A673 (cell line): ENCODE measurements around the gene PCBD1. TPM values are rescaled to one million over a fixed set of nuclear protein-coding genes. Genes with fewer than 3 reads are reported as not detected.

Source experiments
- BruUV-seq: library from RNA; stranded (reverse); fragments of 400-500 nt; replicated peaks from 2 replicates; lab custom pipeline; 2021; lab: Mats Ljungman, UMichigan
- CTCF ChIA-PET: fragments of 300-600 bp; sonication (Branson Sonifier 250); formaldehyde crosslinking; loops from one replicate; lab custom pipeline; 2022; ENCODE audit warnings: antibody characterized with exemption; lab: Charles Lee
- POLR2A ChIA-PET: fragments of 300-600 bp; sonication (Branson Sonifier 250); formaldehyde crosslinking; loops from one replicate; lab custom pipeline; 2022; ENCODE audit warnings: antibody characterized with exemption; ENCODE audit not compliant: low non-redundant PET; lab: Charles Lee
- DNase-seq: peaks from one replicate; pipeline ENCODE4 v3.0.0-alpha.2; 2015; ENCODE audit warnings: low spot score
- H3K27ac ChIP-seq: fragments of 200-600 bp; sonication (generic); 2 replicates; pipeline ENCODE4 v1.5.1; 2016; ENCODE audit warnings: mixed run types, low read depth, mild to moderate bottlenecking, mixed read lengths, antibody characterized with exemption, low read length; ENCODE audit not compliant: poor library complexity, severe bottlenecking
- H3K27me3 ChIP-seq: fragments of 200-600 bp; sonication (generic); replicated peaks from 2 replicates; pipeline ENCODE4 v1.6.1; 2017; ENCODE audit warnings: mixed run types, low read depth, mild to moderate bottlenecking, mixed read lengths, antibody characterized with exemption, low read length; ENCODE audit not compliant: insufficient read depth, poor library complexity
- H3K36me3 ChIP-seq: fragments of 200-600 bp; sonication (generic); 2 replicates; pipeline ENCODE4 v1.6.1; 2016; ENCODE audit warnings: mixed run types, mild to moderate bottlenecking, mixed read lengths, antibody characterized with exemption, low read length; ENCODE audit not compliant: insufficient read depth, poor library complexity, severe bottlenecking
- H3K4me1 ChIP-seq: fragments of 200-600 bp; sonication (generic); 2 replicates; pipeline ENCODE4 v1.6.1; 2017; ENCODE audit warnings: mixed run types, mild to moderate bottlenecking, mixed read lengths, antibody characterized with exemption, low read length; ENCODE audit not compliant: insufficient read depth, poor library complexity, severe bottlenecking
- H3K4me3 ChIP-seq: fragments of 200-600 bp; sonication (generic); 2 replicates; pipeline ENCODE4 v1.5.1; 2016; ENCODE audit warnings: low read depth, mixed run types, mild to moderate bottlenecking, mixed read lengths, low read length; ENCODE audit not compliant: poor library complexity, severe bottlenecking
- H3K9me3 ChIP-seq: fragments of 200-600 bp; sonication (generic); 2 replicates; pipeline ENCODE4 v1.6.1; 2016; ENCODE audit warnings: mixed run types, low read depth, mild to moderate bottlenecking, mixed read lengths, antibody characterized with exemption, low read length; ENCODE audit not compliant: poor library complexity, severe bottlenecking
- EZH2 ChIP-seq: fragments of 200-600 bp; sonication (generic); IDR thresholded peaks from 2 replicates; pipeline ENCODE4 v1.6.1; 2017; ENCODE audit warnings: borderline replicate concordance, low read depth, mild to moderate bottlenecking, mixed read lengths, antibody characterized with exemption, low read length; ENCODE audit not compliant: poor library complexity, severe bottlenecking
- intact Hi-C: fragments of 100-400 bp; cut with micrococcal nuclease; formaldehyde crosslinking; loops from one replicate; pipeline ENCODE4 v1.10.0; 2022; ENCODE audit not compliant: unreplicated experiment
- total RNA-seq: library from RNA; stranded (reverse); gene quantifications from 2 replicates; pipeline ENCODE4 v1.2.3, GENCODE V29; 2021
- TF ChIP-seq, protein P1 (sequence below): fragments of 300-800, 200-600 bp; sonication (generic); conservative IDR thresholded peaks from 2 replicates; pipeline ENCODE4 v1.5.1; 2017; ENCODE audit warnings: low read depth, mild to moderate bottlenecking, antibody characterized with exemption, low read length, moderate library complexity, mixed read lengths

The PCBD1 gene
- total RNA-seq, 1 experiment from 2014 or later: 41.2 TPM

DNA sequence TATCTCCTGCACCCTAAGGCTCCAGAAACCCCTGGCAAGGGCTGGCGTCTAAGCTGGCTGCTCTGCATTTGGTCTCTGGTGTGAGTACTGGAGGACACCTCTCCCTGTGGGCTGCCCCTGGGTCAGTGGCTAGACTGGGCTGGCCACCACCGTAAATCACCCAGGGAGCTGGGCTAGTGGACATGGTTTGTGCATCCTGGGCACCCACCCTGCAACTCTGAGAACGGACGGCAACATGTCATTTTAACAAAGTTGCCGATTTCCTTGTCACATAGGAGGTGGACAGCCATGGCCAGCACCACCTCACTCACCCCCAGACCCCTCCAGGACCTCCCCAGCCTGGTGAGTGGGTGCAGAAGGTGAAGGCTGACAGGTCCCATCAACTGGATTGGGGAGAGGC lies 26.8 kb upstream of the PCBD1 start:
- Histone ChIP-seq H3K27me3 (no peaks in the 10 kb centered on the region), H3K27ac (no peak overlapping the region), H3K4me1 (no peaks in the 10 kb centered on the region), H3K9me3 (no peaks in the 10 kb centered on the region), H3K4me3 (no peak overlapping the region), H3K36me3 (no peaks in the 10 kb centered on the region)
- CTCF ChIA-PET: no interaction called here
- BruUV-seq: no TSS peak
- intact Hi-C loops: no loop called here
- no peak for DNase-seq
- TF ChIP-seq EZH2: no peak
- POLR2A ChIA-PET: no interaction called here

DNA sequence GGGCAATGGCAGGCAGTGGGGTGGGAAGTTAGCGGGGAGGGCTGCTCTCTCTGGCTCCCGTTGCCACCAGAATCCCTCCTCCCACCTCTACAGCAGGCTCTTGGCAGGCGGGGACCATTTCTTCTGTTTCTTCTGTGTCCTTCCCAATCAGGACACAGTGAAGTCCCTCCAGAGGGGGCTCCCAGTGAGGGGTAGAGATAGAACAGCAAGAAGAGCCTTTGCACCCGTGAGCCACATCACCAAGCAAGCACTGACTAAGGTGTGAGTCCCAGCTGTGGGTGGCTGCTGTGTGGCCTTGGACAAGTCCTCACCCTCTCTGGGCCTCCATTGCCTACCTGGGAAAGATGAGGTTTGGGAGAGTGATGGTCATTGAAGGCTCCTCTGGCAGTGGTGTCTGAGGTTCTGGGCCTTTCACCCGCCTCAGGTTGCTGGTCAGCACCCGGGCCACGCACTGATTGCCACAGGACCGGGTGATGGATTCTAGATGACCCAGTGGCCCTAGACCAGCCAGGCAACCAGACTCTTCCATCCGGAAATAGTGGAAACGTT lies 26.0 kb upstream of the PCBD1 start:
- CTCF ChIA-PET: no interaction called here
- TF ChIP-seq, protein P1, sequence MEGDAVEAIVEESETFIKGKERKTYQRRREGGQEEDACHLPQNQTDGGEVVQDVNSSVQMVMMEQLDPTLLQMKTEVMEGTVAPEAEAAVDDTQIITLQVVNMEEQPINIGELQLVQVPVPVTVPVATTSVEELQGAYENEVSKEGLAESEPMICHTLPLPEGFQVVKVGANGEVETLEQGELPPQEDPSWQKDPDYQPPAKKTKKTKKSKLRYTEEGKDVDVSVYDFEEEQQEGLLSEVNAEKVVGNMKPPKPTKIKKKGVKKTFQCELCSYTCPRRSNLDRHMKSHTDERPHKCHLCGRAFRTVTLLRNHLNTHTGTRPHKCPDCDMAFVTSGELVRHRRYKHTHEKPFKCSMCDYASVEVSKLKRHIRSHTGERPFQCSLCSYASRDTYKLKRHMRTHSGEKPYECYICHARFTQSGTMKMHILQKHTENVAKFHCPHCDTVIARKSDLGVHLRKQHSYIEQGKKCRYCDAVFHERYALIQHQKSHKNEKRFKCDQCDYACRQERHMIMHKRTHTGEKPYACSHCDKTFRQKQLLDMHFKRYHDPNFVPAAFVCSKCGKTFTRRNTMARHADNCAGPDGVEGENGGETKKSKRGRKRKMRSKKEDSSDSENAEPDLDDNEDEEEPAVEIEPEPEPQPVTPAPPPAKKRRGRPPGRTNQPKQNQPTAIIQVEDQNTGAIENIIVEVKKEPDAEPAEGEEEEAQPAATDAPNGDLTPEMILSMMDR: no peak
- no peak for TF ChIP-seq EZH2
- BruUV-seq: no TSS peak

DNA sequence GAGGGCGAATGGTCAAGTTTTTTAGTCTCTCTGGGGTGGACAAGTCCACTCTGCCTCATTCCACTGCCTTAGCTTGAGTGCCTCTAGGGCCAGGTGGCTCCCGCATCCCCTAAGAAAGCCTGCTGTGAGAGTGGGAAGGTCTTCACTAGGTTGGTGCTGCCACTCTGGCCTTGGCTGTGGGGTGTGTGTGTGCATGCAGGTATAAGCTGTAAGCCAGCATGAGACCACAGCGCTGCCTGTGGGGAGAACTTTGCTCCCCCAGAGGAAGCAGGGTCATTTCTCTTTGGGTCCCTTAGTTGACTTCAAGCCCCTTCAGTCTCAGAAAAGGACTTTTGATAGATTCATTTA lies 25.5 kb upstream of the PCBD1 start:
- POLR2A ChIA-PET: no interaction called here
- DNase-seq: no peak

More for the DNA sequence above, 26.0 kb upstream of the PCBD1 start:
- Histone ChIP-seq H3K36me3 (no peaks in the 10 kb centered on the region), H3K4me1 (no peaks in the 10 kb centered on the region), H3K27me3 (no peaks in the 10 kb centered on the region), H3K9me3 (no peaks in the 10 kb centered on the region), H3K27ac (no peak overlapping the region), H3K4me3 (no peak overlapping the region)
- intact Hi-C loops: no loop called here
- POLR2A ChIA-PET: no interaction called here
- DNase-seq: no peak

More for the DNA sequence above, 25.5 kb upstream of the PCBD1 start:
- Histone ChIP-seq H3K36me3 (no peaks in the 10 kb centered on the region), H3K9me3 (no peaks in the 10 kb centered on the region), H3K4me1 (no peaks in the 10 kb centered on the region), H3K27ac (no peak overlapping the region), H3K4me3 (no peak overlapping the region), H3K27me3 (no peaks in the 10 kb centered on the region)
- no peak for TF ChIP-seq EZH2
- TF ChIP-seq, protein P1: no peak
- intact Hi-C loops: no loop called here
- no TSS peak for BruUV-seq
- CTCF ChIA-PET: no interaction called here
